HG03280 (cell line): Measurements from ENCODE around the gene SH3TC2.

Experiments used
- ATAC-seq: cut with Tn5 transposase; IDR thresholded peaks from one replicate; pipeline ENCODE4 v1.9.1; 2021; ENCODE audit warnings: mild to moderate bottlenecking, moderate library complexity; ENCODE audit not compliant: unreplicated experiment

Gene SH3TC2

DNA sequence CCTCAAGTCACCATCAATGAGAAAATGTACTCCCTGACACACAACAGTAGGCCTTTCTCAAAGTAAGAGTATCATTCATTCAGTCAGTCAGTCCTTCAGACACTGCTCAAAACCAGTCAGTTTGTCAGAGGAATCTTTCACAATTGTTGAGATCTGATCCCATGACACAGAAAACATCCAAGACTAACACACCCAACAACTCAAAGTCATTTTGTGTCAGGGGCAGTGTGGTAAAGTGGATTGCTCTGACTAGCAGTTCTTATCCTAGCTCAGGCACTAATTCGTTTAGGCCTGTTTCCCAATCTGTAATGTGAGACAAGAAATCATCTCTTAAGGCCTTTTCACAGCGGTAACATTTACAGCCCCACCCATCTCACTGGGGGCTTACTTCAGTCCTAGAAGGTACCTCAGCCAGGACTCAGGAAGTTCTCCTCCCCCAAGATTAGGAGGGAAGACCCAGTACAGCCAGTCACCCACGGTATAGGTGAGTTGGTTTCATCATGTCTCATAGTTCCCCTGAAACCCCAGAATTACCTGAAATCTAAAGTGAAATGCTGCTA is 31.9 kb downstream of the SH3TC2 start:
- no peak for ATAC-seq

DNA sequence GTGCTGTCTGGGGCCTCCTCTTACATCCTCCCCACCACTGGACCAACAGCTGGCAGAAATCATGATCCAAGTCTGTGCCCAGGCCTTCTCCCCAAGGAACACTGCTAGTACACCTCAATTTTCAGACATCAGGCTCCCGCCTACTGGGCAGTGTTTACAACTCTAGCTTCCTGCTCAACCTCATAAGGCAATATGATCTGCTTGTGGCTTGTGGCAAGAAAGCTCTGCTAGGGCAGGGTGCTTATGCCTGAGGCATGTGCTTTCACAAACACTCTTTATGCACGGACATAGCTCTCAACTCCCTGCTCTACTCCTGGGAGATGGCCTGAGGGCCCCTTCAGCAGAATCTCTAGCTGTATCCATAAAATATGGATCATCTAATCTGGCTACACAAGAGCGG is 32.5 kb downstream of the SH3TC2 start:
- no peak for ATAC-seq

DNA sequence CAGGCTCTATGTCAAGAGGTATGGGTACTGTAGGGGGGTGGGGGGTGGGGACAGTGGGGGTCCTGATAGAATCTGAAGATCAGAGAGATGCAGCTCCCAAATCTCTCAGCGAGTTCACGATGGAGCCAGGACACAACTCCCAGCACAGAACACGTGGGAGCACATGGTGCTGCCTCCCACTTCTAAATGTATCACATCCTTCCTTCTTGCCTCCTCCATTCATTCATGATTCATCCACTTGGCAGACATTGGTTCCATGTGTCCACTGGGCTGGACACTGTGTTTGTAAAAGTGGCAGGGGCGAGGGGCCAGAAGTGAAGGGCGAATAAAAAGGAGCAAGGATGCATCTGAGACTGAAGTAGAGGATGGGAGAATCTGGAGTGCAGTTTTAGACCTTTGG is 33.9 kb downstream of the SH3TC2 start:
- ATAC-seq: no peak

DNA sequence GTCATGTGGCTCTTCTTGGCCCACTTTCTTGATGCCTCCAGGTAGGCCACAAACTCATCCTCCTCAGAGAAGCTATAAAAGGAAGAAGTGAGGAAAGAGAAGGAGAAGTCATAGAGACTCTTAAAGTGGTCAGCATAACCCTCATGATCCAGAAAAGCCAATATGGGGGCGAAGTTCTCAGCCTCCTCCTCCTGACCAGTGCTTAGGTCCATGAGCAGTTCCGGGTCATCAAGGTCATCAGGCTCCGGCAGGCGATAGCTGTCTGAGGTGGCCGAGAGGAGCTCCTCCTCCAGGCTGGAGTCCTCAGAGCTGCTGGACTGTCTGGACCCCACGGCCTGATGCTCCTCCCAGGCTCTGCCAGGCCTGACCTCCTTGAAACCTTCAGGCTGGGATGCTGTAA is 34.7 kb downstream of the SH3TC2 start:
- no peak for ATAC-seq

- no peak for ATAC-seq
Observed at GRCh38 chr5:149027636-149028035, 35.2 kb downstream of the SH3TC2 start.

GRCh38 chr5:149024943-149025342 is 37.9 kb downstream of the SH3TC2 start:
- no peak for ATAC-seq

DNA sequence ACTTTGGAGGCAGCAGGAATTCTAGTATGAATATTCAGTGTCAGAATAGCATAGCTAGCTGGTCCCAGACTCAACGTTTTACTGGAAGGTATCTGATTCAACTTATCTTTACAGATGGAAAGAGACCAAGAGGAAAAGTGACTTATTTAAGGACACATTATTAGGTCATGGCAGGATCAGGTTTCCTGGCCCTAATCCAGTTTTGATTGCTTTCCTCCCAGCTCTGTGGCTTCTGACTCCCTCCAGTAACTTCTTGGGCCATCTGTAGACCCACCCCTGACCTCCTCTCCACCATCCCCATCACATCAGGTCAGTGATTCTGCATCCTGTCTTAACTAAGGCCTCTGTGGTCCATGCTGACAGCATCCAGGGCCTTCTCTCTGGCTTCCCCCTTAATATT is 38.4 kb downstream of the SH3TC2 start:
- ATAC-seq: no peak

DNA sequence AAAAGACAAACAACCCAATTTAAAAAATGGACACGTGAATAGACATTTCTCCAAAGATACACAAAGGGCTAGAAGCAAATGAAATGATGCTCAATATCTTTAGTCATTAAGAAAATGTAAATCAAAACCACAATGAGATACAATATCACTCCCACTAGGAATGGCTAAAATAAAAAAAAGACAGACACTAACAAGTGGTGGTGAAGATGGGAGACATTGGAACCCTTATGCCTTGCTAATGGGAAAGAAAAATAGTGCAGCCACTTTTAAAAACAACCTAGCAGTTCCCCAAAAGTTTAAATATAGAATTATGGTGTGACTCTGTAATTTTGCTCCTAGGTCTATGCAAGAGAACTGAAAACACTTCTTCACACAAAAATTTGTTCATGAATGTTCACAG is 40.7 kb downstream of the SH3TC2 start:
- ATAC-seq: no peak

DNA sequence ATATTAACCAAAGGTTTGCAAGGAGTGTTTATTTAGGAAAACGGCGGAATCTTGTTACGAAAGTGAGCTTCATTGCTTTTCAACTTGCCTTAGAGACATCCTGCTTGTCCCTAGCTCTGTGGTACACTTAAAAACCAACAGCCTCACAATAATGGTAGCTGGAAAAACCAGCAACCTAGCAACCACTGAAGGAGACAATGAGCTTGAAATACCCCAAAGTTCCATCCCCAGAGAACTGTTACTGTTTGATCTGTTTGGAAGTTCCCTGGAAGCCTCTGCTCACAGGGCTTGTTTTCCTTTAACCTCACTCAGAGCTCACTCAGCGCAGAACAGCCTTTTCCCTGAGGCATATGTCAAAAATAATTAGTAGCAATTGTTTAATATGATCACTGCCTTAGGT is 43.2 kb downstream of the SH3TC2 start:
- no peak for ATAC-seq

GRCh38 chr5:149018909-149019443 is 43.9 kb downstream of the SH3TC2 start:
- no peak for ATAC-seq

DNA sequence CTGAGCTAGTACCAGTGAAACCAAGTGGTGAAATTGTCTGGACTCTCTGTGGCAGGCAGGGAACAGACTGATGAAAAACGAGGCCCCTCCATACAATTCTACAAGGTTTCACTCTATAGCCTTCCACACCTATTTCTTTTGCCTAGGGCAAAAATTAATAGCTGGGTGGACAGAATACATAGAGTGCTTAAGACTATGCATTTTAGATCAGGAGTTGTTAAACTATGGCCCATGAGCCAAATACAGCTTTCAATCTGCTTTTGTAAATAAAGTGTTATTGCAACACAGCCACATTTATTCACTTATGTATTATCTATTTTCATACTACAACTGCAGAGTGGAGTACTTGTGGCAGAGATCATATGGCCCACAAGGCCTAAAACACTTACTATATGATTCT is 45.2 kb downstream of the SH3TC2 start:
- ATAC-seq: no peak

- no peak for ATAC-seq
Observed at GRCh38 chr5:149015561-149015960, 47.3 kb downstream of the SH3TC2 start.

DNA sequence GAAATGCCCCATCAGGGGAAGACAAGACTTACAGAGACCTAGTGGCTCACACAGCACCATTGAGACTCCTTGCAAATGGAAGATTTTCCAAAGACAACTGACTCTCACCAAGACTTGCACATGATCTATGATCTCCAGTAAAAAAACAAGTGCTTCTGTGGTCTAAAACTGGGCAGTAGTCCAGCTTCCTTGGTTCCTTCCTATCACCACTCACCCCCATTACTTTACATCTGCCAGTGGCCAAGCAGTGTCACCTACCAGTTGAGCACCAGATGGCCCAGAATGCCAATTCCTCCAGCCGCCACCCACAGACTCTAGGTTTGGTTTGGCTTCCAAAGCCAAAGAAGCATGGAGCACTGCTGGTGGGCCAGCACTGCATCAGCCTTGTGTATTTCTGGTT is 47.7 kb downstream of the SH3TC2 start:
- no peak for ATAC-seq

DNA sequence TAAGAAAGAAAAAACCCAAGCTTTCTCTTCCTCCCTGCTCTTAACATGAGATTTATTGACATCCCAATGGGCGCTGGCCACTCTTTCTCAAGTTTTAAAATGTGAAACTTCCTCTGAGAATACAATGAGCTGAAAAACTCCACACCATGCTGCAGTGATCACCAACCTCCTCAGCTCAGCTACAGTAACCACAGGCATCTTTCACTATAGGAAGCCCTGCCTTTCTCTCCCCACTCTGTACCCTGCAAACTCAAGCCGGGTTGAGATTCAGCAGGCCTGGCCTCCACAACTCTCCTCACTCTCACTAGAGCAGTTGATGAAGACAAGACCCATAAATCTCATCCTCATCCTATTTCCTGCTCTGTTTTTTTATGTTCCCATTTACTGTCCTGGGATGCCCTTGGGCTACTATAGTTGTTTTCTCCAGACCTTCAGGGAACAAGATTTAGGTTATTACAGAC is 48.3 kb downstream of the SH3TC2 start:
- ATAC-seq: no peak

DNA sequence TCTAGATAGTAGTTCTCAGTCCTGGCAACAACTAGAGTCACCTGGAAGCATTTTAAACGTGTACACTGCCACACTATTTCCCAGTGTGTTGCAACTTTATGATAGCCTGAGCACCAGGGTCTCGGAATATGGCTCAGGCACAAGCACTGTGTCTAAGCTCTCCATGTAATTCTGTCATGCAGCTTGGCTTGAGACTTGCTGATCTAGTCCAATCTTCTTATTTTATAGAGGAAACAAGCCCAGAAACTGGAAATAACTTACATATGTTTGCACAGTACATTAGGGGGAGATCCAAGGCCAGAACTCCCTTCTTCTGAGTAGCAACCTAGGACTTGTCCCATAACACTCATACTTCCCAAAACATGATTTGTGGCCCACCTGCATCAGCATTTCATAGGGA is 49.1 kb downstream of the SH3TC2 start:
- ATAC-seq: no peak

GRCh38 chr5:149012350-149012749 is 50.5 kb downstream of the SH3TC2 start:
- no peak for ATAC-seq

GRCh38 chr5:149011728-149012127 is 51.1 kb downstream of the SH3TC2 start:
- no peak for ATAC-seq

- ATAC-seq: no peak
Observed at GRCh38 chr5:149011084-149011483, 51.8 kb downstream of the SH3TC2 start.

- ATAC-seq: no peak
Observed at GRCh38 chr5:149007174-149007573, 55.7 kb downstream of the SH3TC2 start.

GRCh38 chr5:149006426-149006825 is 56.4 kb downstream of the SH3TC2 start:
- ATAC-seq: no peak

- ATAC-seq: no peak
Observed at GRCh38 chr5:149005077-149005892, 57.6 kb downstream of the SH3TC2 start.

DNA sequence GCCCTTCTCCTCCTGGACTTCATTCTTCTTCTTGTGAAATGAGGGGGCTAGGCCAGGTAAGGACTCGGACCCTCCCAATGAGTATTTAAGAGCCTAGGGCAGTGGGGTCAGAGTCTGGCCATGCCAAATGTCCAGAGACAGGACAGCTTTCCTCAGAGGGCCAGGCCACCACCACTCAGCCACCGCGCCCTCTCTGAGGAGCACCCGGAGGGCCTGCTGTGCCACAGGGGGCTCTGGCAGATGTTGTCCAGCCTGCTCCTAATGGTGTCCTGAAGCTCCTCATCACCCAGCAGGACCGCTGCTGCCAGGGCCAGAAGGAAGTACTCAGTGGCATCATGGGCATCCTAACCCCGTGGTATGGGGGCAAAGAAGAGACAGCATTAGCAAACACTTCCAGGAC is 58.3 kb downstream of the SH3TC2 start:
- no peak for ATAC-seq
